ENCODE data around the gene FAM32A.

FAM32A gene

DNA sequence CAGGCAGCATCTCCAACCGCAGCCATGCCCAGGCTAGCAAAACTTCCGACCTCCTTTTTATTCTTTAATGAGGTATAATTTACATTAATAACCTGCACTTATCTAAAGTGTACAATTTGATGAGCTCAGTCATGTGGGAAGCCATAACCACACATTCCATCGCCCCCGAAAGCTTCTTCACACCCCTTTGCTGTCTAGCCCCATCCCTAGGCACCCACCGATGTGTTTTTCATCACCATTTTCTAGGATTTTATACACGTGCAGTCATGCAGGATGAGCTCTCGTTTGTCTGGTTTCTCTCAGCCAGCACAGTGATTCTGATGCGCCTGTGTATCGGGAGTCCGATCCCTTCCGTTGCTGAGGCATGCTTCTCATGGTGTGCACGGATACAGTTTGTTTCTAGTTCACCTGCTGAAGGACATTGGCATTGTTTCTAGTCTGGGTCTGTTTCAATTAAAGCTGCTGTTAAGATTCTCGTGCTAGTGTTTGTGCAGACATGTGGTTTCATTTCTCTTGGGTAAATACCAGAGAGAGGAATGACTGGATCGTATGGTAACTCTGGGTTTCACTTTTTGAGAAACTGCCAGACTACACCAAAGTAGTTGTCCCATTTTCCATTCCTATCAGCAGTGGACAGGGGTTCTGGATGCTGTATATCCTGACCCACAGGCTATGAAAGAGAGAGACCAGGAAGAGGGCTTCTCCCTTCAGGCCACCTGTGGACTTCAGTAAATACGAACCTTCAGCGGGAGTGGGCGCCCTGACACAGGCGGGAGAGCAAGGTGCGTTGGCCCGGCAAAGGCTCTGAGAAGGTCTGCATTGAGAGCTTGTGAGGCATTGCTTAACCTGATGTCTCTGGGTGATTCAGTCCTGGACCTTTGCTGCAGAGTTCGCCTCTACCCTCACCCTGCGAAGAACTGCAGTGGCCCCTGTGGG, 17.4 kb downstream of the FAM32A start:
- DNase-seq (ENCODE audit: low read depth): no peak

GRCh38 chr19:16203256-16204004, 18.2 kb downstream of the FAM32A start:
- DNase-seq (ENCODE audit: low read depth): no peak

- no peak for DNase-seq (ENCODE audit: low read depth)
Observed at GRCh38 chr19:16204005-16204294, 18.7 kb downstream of the FAM32A start.

- no peak for DNase-seq (ENCODE audit: low read depth)
Observed at GRCh38 chr19:16205205-16206045, 20.2 kb downstream of the FAM32A start.

DNA sequence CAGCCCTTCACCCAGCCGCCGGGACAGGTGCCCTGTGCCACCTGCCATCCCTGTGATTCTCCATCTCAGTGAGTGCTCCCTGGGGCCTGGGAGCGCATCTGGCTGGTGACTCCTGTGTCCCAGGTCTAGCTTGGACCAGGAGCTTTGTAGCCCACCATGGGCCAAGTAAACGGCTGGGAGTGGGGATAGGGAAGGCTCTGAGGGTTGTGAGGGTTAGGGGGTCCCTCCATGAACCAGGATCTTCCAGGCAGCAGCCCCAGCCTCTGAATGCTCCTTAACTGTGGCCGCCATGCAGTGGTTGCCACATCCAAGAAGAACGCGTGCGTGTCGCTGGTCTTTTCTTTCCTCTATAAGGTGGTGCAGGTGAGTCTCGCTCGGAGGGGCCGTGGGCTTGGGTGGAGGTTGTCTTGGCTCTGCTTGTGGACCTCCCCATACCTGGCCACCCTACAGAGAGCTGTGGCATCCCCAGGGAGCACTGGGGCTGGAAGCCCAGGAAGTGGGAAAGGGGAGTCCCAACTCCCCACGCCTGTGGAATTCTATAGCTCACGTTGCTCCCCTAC, 20.9 kb downstream of the FAM32A start:
- no peak for DNase-seq (ENCODE audit: low read depth)

DNA sequence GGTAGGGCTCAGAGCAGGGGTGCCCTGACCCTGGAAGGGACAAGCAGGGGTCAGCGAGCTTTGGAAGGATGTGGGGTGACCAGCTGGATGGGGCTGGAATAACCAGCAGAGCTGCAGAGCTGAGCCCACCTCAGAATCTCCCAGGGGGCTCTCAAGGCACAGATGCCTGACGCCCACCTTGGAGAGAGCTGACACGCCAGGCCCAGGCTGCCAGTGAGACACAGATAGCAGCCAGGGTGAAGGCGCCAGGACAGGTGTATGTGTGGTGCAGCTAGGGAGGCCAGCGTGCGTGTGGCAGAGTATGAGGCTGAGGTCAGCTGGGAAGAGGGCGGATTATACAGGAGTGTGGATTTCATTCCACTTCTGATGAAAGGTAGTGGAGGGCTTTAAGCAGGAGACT, 21.4 kb downstream of the FAM32A start:
- no peak for DNase-seq (ENCODE audit: low read depth)

- DNase-seq (ENCODE audit: low read depth): no peak
Observed at GRCh38 chr19:16207063-16207462, 21.9 kb downstream of the FAM32A start.

GRCh38 chr19:16207490-16208025, 22.3 kb downstream of the FAM32A start:
- DNase-seq (ENCODE audit: low read depth): no peak

DNA sequence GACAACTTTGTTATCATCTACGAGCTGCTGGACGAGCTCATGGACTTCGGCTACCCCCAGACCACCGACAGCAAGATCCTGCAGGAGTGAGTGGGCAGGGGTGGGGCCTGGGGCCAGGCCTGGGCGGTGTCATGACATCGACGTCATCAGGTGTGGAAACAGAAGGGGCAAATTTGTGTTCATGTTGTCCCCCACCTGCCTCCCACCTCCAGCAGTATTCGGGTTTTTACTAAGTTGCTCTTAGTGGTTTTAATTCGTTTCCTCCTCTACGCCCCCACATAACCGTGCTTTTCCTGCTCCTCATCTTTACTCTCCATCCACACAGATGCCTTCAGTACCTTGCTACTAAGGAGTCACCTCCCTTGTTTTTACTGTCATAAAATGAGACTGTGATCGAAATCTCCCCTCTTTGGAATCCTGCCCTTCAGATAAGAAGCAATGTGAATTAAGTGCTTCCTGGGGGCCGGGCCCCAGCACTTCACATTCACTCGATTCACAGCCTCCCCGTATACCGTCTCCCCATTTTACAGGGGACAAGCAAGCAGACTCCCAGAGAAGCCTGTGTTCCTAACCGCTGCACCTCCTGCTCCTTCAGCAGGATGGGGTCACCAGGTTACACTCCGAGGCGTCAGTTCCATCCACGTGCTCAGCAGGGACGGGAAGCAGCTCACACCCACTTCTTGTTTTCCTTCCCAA, 23.0 kb downstream of the FAM32A start:
- DNase-seq (ENCODE audit: low read depth): no peak

- no peak for DNase-seq (ENCODE audit: low read depth)
Observed at GRCh38 chr19:16208847-16209665, 23.8 kb downstream of the FAM32A start.

DNA sequence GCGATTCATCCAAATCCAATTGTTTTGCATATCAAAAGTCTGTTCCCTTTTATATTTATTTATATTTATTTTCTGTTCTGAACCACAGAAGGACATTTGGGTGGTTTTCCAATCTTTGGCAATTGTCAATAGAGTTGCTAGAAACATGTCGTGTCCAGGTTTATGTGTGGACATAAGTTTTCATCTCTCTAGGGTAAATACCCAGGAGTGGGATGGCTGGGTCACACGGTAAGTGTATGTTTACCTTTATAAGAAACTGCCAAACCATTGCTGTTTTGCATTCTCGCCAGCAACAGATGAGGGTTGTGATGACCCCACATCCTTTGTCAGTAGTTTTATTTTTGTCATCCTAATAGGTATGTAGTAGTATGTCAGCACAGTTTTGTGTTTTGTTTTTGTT, 25.0 kb downstream of the FAM32A start:
- DNase-seq (ENCODE audit: low read depth): no peak

GRCh38 chr19:16213076-16213475, 27.9 kb downstream of the FAM32A start:
- no peak for DNase-seq (ENCODE audit: low read depth)

DNA sequence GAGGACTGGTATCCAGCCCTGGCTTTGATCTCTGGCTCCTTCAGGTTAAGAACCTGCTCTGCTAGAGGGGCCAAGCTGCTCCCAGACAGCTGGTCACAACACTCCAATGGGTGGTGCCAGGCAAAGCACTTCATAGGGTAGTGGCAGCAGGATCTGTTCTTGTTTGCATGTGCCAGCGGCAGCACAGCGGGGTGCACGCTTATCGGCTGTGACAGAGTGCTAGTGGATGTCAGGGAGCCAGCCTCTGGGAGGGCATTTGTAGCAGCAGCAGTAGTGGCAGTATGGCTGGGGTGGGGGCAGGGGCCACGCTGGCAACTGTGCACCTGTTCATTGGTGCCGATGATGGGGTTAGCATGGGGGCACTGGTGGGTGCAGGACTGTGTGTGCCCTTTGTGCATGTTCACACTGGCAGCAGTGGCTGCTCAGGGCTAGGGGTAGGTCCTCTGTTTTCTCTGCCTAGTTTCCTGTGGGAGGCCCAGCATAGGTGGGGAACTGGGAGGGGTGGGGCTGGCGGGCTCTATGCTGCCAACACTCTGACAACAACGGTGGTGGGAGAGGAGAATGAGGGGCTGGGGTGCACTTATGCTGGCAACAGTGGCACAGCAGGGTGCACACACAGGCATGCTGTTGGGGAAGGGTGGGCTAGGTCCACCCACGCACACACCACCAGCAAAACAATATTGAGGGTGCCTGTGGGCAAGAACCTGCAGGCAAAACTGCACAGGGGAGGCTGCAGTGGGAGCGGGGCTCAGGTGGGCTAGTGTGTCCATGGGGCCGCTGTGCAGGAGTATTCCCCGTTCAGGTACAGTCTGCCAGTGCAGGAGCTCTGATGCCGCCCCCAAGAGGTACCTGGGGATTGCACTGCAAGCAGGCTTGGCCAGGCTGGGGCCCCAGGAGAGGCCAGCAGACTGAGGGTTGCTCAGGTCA, 31.8 kb downstream of the FAM32A start:
- DNase-seq (ENCODE audit: low read depth): no peak

DNA sequence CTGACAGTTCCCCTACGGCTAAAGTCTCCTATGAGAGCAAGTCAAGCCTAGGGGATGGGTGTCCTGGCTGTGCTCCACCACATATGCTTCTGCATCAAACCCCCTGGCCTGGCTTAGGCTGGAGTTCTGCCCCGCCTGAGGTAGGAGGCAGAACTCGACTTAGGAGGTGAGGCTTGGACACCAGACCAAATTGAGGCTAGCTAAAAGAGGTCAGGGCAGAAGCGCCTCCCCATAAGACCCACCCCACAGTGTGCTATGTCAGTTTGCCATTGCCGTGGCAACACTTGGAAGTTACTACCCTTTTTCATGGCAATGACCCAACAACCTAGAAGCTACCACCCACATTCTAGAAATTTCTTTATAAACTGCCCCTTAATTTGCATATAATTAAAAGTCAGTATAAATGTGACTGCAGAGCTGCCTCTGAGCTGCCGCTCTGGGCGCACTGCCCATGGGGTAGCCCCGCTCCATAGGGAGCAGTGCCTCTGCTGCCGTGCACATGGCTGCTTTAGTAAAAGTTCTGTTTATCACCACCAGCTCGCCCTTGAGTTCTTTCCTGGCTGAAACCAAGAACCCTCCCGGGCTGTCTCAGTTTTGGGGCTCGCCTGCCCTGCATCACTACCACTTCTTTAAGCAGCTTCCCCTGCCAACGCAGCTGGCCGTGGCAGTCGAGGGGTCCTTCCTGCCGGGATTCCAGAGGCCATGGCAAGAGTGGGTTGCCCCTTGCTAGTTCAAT, 32.7 kb downstream of the FAM32A start:
- no peak for DNase-seq (ENCODE audit: low read depth)

GRCh38 chr19:16218851-16219250, 33.6 kb downstream of the FAM32A start:
- no peak for DNase-seq (ENCODE audit: low read depth)

GRCh38 chr19:16222806-16223205, 37.6 kb downstream of the FAM32A start:
- no peak for DNase-seq (ENCODE audit: low read depth)

- no peak for DNase-seq (ENCODE audit: low read depth)
Observed at GRCh38 chr19:16223746-16224145, 38.5 kb downstream of the FAM32A start.

- DNase-seq (ENCODE audit: low read depth): no peak
Observed at GRCh38 chr19:16224293-16225045, 39.3 kb downstream of the FAM32A start.

All from stimulated activated CD8-positive, alpha-beta memory T cell treated with anti-CD3 and anti-CD28 coated beads, Interleukin-12 subunit alpha, Interleukin-12 subunit beta, amount 100 ng/mL, for 4 hours (primary cell).